Astrocyte of the spinal cord (primary cell): Measurements from ENCODE around the gene CCDC121.

Source experiments
- DNase-seq: peaks from one replicate; pipeline ENCODE4 v3.0.0; 2011; ENCODE audit warnings: low read depth, low spot score
- H3K4me3 ChIP-seq: 2 replicates; pipeline ENCODE4 v1.5.1; 2011; ENCODE audit warnings: low read depth, mild to moderate bottlenecking, low read length, moderate library complexity
- CTCF ChIP-seq: IDR thresholded peaks from 2 replicates; pipeline ENCODE4 v1.5.1; 2012; ENCODE audit warnings: low read depth, mild to moderate bottlenecking, low read length, inconsistent platforms
- in situ Hi-C: cut with HindIII; loops from 2 replicates; pipeline ENCODE4 v1.10.0; 2017; ENCODE audit warnings: low sequenced_read_pairs

Gene CCDC121

GRCh38 chr2:27651056-27651455, 22.2 kb upstream of the CCDC121 start:
- in situ Hi-C loops, result no loop called here
- DNase-seq, result no peak
- no peak overlapping the region for H3K4me3 ChIP-seq
- no peak for TF ChIP-seq CTCF

GRCh38 chr2:27647737-27648136, 18.9 kb upstream of the CCDC121 start:
- DNase-seq, result no peak
- no peak overlapping the region for H3K4me3 ChIP-seq
- no peak for TF ChIP-seq CTCF
- in situ Hi-C loops, result no loop called here

- in situ Hi-C loops, result no loop called here
- TF ChIP-seq CTCF, result no peak
- no peak overlapping the region for H3K4me3 ChIP-seq
- DNase-seq, result peak; percentile 37
Measured at GRCh38 chr2:27647289-27647688, 18.5 kb upstream of the CCDC121 start.

- no peak for DNase-seq
- no peak for TF ChIP-seq CTCF
- no peak overlapping the region for H3K4me3 ChIP-seq
- in situ Hi-C loops, result no loop called here
Measured at GRCh38 chr2:27645197-27645596, 16.4 kb upstream of the CCDC121 start.

- no peak for TF ChIP-seq CTCF
- no peak for DNase-seq
- in situ Hi-C loops, result no loop called here
- no peak overlapping the region for H3K4me3 ChIP-seq
Measured at GRCh38 chr2:27640722-27641245, 12.0 kb upstream of the CCDC121 start.

GRCh38 chr2:27638709-27639108, 9.9 kb upstream of the CCDC121 start:
- TF ChIP-seq CTCF, result no peak
- no peak overlapping the region for H3K4me3 ChIP-seq
- in situ Hi-C loops, result no loop called here
- DNase-seq, result peak; percentile 91
